GM21528 (cell line): ENCODE results near the gene DOCK9.
"Not testable (repeated sequence)": the region's sequence is repeated elsewhere in the genome, so short reads cannot be mapped to it uniquely, and the experiment has no call there.

Source experiments
- ATAC-seq: cut with Tn5 transposase; IDR thresholded peaks from one replicate; pipeline ENCODE4 v1.9.1; 2021; ENCODE audit warnings: mild to moderate bottlenecking, moderate library complexity; ENCODE audit not compliant: unreplicated experiment, low FRiP score

The DOCK9 gene

GRCh38 chr13:98835156-98835555, 142.7 kb downstream of the DOCK9 start:
- no peak for ATAC-seq

- no peak for ATAC-seq
Observed at GRCh38 chr13:98834254-98834960, 143.5 kb downstream of the DOCK9 start.

- no peak for ATAC-seq
Observed at GRCh38 chr13:98831236-98831635, 146.6 kb downstream of the DOCK9 start.

GRCh38 chr13:98829541-98829940, 148.3 kb downstream of the DOCK9 start:
- no peak for ATAC-seq

GRCh38 chr13:98828614-98829013, 149.2 kb downstream of the DOCK9 start:
- no peak for ATAC-seq

GRCh38 chr13:98827449-98827848, 150.4 kb downstream of the DOCK9 start:
- no peak for ATAC-seq

- ATAC-seq: no peak
Observed at GRCh38 chr13:98826146-98826545, 151.7 kb downstream of the DOCK9 start.

GRCh38 chr13:98825659-98826058, 152.2 kb downstream of the DOCK9 start:
- ATAC-seq: no peak

GRCh38 chr13:98824376-98825160, 153.3 kb downstream of the DOCK9 start:
- ATAC-seq: no peak

- ATAC-seq: no peak
Observed at GRCh38 chr13:98823442-98823841, 154.4 kb downstream of the DOCK9 start.

GRCh38 chr13:98822225-98822606, 155.6 kb downstream of the DOCK9 start:
- no peak for ATAC-seq

GRCh38 chr13:98821372-98822224, 156.3 kb downstream of the DOCK9 start:
- no peak for ATAC-seq

- no peak for ATAC-seq
Observed at GRCh38 chr13:98820744-98821371, 157.0 kb downstream of the DOCK9 start.

GRCh38 chr13:98820300-98820699, 157.6 kb downstream of the DOCK9 start:
- ATAC-seq: no peak

- ATAC-seq: no peak
Observed at GRCh38 chr13:98819382-98820010, 158.4 kb downstream of the DOCK9 start.

GRCh38 chr13:98816406-98816805, 161.5 kb downstream of the DOCK9 start:
- no peak for ATAC-seq

GRCh38 chr13:98813993-98814392, 163.9 kb downstream of the DOCK9 start:
- ATAC-seq: no peak

GRCh38 chr13:98812186-98812790, 165.6 kb downstream of the DOCK9 start:
- not testable (repeated sequence) for ATAC-seq

GRCh38 chr13:98810746-98811145, 167.1 kb downstream of the DOCK9 start:
- no peak for ATAC-seq

GRCh38 chr13:98809345-98809777, 168.5 kb downstream of the DOCK9 start:
- ATAC-seq: no peak
